NCI-H524 treated with DMSO at 0.1 percent for 48 hours (cell line): ENCODE data around the gene BIRC5.

ENCODE experiments used
- DNase-seq: peaks from one replicate; lab custom pipeline; 2025; lab: John Stamatoyannopoulos, UW

Gene BIRC5

GRCh38 chr17:78256707-78257591, 42.9 kb downstream of the BIRC5 start:
- DNase-seq, result no peak

- no peak for DNase-seq
Measured at GRCh38 chr17:78257810-78258322, 43.8 kb downstream of the BIRC5 start.

GRCh38 chr17:78258323-78259191, 44.5 kb downstream of the BIRC5 start:
- DNase-seq, result no peak

DNA sequence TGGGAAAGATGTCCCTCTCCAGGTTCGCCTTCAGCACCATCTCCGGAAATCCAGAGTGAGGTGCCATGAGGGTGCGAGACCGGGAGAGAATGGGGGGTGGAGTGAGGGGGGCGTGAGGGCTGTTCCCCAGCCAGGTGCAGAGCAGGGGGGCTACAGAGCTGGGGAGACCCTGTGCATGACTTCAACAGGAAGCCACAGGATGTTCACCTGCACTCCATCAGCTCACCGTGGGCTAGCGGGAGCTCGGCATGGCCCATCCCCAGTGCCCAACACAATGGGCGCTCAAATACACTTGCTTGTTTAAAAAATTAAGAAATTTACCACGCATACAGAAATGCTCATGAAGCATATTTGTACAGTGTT, 45.1 kb downstream of the BIRC5 start:
- DNase-seq, result no peak

DNA sequence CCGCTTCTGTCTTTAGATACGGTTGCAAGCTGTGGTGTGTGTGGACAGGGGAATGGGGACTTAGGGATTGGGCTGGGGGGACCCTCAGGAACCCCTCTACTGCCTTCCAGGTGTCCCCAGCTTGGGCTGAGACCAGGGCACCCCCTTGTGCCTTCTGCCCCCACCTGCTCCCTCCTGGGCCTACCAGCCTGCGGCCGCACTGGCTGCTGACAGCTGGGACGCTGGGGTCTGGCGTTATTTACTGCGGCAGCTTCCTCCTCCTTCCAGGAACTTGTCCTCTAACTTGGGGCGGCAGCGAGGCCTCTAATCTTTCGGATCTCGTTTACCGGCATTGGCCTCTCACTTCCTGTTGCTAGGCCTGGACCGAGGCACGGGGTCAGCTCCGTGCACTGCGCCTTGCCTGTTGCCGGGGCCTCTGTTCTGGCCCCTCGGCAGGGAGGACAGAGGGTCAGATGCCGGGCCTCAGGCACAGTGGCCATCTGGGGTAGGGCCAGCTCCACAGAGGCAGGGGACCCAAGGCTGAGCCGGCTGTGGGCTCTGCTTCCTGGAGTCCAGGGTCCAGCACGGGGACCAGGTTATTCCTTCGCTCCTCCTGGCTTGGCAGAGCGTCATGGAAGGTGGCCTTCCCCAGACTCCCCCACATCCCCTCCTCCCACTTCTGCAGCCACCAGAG, 49.1 kb downstream of the BIRC5 start:
- DNase-seq, result no peak

GRCh38 chr17:78263736-78264340, 49.8 kb downstream of the BIRC5 start:
- no peak for DNase-seq

DNA sequence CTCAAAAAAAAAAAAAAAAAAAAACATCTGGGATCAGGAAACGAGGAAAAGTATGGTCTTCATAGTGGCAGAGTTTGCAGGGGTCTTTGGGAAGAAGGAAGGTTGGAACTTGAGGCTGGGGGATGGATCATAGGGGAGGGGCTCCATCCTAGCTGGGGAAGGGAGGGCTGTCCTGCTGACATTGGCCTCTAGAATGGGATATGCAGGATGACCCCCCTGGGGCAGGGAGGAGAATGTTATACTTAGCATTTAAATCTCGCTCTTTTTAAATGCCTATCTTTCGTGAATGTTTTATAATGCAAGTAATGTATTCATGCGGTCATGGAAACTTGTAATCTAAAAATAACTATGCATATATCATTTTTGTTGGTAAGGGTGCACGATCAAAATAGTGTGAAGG, 50.5 kb downstream of the BIRC5 start:
- DNase-seq, result no peak

DNA sequence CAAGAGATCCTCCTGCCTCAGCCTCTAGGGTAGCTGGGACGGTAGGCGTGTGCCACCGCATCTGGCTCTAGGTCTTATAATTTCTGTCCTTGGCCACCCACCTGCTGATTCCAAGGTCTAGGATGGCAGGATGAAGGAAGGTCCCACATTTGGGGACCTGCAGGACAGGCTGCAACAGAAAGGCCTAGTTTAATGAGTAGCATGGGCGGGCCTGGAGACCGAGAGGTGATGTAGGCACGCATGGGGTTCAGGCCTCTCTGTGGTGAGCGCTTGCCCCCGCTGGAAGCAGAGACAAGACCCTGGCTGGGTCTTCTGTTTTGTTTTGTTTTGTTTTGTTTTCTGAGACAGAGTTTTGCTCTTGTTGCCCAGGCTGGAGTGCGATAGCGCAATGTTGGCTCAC, 51.1 kb downstream of the BIRC5 start:
- no peak for DNase-seq

DNA sequence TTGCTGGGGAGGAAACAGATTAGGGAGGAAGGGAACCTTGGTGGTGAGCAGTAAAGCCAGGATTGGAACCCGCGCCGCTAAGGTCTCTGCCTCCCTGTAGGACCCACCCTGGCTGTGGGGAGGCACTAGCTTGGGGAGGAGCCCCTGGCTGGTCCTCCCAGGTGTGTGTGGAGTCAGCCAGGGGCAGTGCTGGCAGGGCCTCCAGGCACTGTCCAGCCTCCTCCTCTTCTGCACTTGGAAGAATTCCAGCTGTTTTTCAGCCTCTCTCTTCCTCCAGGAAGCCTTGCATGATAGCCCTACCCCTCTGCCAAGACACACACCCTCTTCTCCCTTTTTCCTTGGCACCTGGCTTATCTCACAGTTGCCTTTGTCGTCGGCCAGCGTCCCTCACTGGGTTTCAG, 52.2 kb downstream of the BIRC5 start:
- no peak for DNase-seq

GRCh38 chr17:78266771-78267170, 52.7 kb downstream of the BIRC5 start:
- no peak for DNase-seq

GRCh38 chr17:78267253-78268073, 53.4 kb downstream of the BIRC5 start:
- no peak for DNase-seq

GRCh38 chr17:78268191-78268874, 54.3 kb downstream of the BIRC5 start:
- no peak for DNase-seq

- DNase-seq, result no peak
Measured at GRCh38 chr17:78268951-78269905, 55.2 kb downstream of the BIRC5 start.

GRCh38 chr17:78269955-78270381, 55.9 kb downstream of the BIRC5 start:
- DNase-seq, result no peak

DNA sequence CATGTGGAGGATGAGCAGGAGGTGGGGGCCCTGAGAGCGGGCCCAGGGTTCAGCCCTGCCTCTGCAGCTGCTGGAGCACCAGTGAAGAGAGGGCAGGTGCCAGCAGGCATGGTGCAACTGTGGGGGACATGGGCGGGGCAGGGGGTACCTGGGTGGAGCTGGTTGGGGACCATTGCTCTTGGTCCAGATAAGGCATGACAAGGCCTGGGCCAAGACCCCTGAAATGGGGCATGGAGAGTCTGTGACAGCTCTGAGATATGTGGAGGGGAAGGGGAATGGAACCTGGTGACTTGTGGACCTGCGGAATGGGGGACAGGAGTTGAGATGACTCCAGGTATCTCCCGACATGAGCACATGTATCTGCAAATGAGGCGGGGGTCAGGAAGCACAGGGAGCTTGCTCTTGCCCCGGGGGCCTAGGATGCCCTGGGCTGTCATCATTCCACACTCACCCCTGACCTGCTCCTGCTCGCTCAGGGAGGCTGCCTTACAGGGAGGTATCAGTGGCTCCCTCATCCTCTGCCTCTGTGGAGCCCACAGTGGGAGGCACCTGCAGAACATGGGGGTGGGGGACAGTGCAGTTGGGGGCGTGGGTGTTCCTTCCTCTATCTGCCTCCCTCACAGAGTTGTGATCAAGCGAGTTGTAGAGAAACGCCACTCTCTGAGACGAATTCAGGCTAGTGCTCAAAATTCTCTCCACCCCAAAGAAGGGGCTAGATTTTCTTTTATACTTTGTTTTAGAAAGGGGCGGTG, 57.5 kb downstream of the BIRC5 start:
- DNase-seq, result no peak

GRCh38 chr17:78272181-78272913, 58.3 kb downstream of the BIRC5 start:
- no peak for DNase-seq

DNA sequence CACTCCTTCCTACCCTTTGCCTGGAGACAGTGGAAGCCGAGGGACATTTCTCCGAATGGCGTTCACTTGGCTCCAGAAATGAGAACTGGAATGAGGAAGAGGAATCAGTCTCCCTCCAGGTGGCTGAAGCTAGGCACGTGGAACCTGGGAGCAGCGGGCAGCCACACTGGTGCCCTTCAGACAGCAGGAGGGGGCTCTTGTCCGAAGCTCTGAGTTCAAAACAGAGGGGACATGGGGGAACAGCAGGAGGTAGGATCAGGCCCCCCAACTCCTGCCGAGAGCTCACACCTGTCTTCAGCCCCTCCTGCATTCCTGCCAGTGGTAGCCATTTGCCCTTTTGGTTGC, 58.8 kb downstream of the BIRC5 start:
- no peak for DNase-seq

DNA sequence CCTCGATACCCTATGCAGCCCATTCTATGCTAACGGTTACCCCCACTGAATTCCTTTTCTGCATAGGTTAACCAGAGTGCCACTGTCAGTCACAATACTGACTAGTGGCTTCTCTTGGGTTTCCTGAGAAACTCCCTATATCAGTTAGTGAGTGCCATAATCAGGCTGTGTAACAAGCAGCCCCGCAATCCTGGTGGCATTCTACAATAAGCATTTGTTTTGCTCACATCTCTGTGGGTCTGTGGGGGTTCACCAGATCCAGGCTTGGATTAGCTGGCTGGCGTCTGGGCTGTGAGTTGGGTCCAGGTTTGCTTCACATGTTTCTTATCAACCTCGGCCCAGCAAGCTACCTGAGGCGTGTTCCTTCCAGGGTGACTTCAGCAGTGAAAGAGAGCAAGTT, 59.8 kb downstream of the BIRC5 start:
- DNase-seq, result no peak
